ENCODE results near the gene IGFL4.

Gene IGFL4

GRCh38 chr19:45994998-45995714 lies 45.6 kb downstream of the IGFL4 start, which contains the start of gene CCDC61:
Gene CCDC61 (plus strand): TSS chr19:45995467. CDS start chr19:46003019, 7,552 bp downstream.
- DNase-seq (ENCODE audit: low read depth in 2 of 2): peak; percentile 90 to 91

GRCh38 chr19:45994456-45994997 lies 46.3 kb downstream of the IGFL4 start:
- no peak for DNase-seq (ENCODE audit: low read depth in 2 of 2)

- no peak for DNase-seq (ENCODE audit: low read depth in 2 of 2)
Observed at GRCh38 chr19:45990113-45990728, 50.6 kb downstream of the IGFL4 start.

All from stimulated activated CD8-positive, alpha-beta memory T cell treated with anti-CD3 and anti-CD28 coated beads, Interleukin-15, amount 100 ng/mL, for 48 hours (primary cell).